GM12878 (cell line): ENCODE measurements around the gene KRTAP17-1. TPM values are rescaled to one million over a fixed set of nuclear protein-coding genes. Genes with fewer than 3 reads are reported as not detected.

Experiments used
- ATAC-seq: fragments of 200-7000 bp; cut with Tn5 transposase; 3 replicates; pipeline ENCODE4 v1.9.1; 2020; ENCODE audit warnings: mild to moderate bottlenecking, moderate library complexity
- BruUV-seq: library from RNA; stranded (reverse); fragments of 400-500 nt; replicated peaks from 2 replicates; lab custom pipeline; 2021; lab: Mats Ljungman, UMichigan
- CTCF ChIA-PET: fragments of 300-600 bp; sonication (Branson Sonifier 250); formaldehyde crosslinking; extraction: SDS; loops from one replicate; lab custom pipeline; 2021; ENCODE audit warnings: inconsistent platforms; lab: Yijun Ruan, JAX
- POLR2A ChIA-PET: fragments of 350-600 bp; formaldehyde crosslinking; extraction: SDS; loops from one replicate; lab custom pipeline; 2021; ENCODE audit warnings: inconsistent platforms; lab: Charles Lee
- RAD21 ChIA-PET: fragments of 300-600 bp; sonication (Branson Sonifier 250); formaldehyde crosslinking; loops from one replicate; lab custom pipeline; 2023; ENCODE audit warnings: antibody characterized with exemption; ENCODE audit not compliant: unreplicated experiment; lab: Charles Lee
- SMC1A ChIA-PET: fragments of 300-600 bp; sonication (Branson Sonifier 250); formaldehyde crosslinking; loops from one replicate; lab custom pipeline; 2023; ENCODE audit not compliant: unreplicated experiment, uncharacterized antibody; lab: Charles Lee
- DNase-seq: peaks from one replicate; pipeline ENCODE4 v3.0.0-alpha.2; 2011; ENCODE audit warnings: low read depth, low spot score
- FAIRE-seq: peaks from 3 replicates; lab custom pipeline; 2011; peaks lifted over from hg19 to GRCh38; lab: Jason Lieb, UNC
- H2AFZ ChIP-seq: 2 replicates; pipeline ENCODE4 v1.6.0; 2011; ENCODE audit warnings: low read depth, low read length, control low read depth; ENCODE audit not compliant: control insufficient read depth
- H3K27ac ChIP-seq: 2 replicates; pipeline ENCODE4 v1.5.1; 2011; ENCODE audit warnings: control low read depth; ENCODE audit not compliant: control insufficient read depth, insufficient read depth
- H3K27me3 ChIP-seq, 2 experiments: replicated peaks in 1 of 2; 2 replicates each; pipeline versions ENCODE4 v1.6.0 to v1.6.1; 2011; ENCODE audit warnings: low read length in 1 of 2; ENCODE audit not compliant: control insufficient read depth in 2 of 2, insufficient read depth in 2 of 2
- H3K36me3 ChIP-seq, 2 experiments: 2 replicates each; pipeline ENCODE4 v1.5.1; 2011; ENCODE audit warnings: low read length in 1 of 2; ENCODE audit not compliant: control insufficient read depth in 2 of 2, insufficient read depth in 2 of 2
- H3K4me1 ChIP-seq: 2 replicates; pipeline ENCODE4 v1.6.1; 2011; ENCODE audit warnings: mild to moderate bottlenecking, low read length, moderate library complexity, mixed read lengths; ENCODE audit not compliant: control insufficient read depth, insufficient read depth
- H3K4me2 ChIP-seq: 2 replicates; pipeline ENCODE4 v1.6.0; 2011; ENCODE audit warnings: control low read depth; ENCODE audit not compliant: control insufficient read depth, insufficient read depth
- H3K4me3 ChIP-seq: fragments of 200-600 bp; sonication (generic); 2 replicates; pipeline ENCODE4 v1.5.1; 2016
- H3K79me2 ChIP-seq: 2 replicates; pipeline ENCODE4 v1.6.0; 2011; ENCODE audit warnings: low read length; ENCODE audit not compliant: control insufficient read depth, insufficient read depth
- H3K9ac ChIP-seq: 2 replicates; pipeline ENCODE4 v1.8.0; 2011; ENCODE audit warnings: low read length, control low read depth, mixed read lengths; ENCODE audit not compliant: control insufficient read depth, insufficient read depth
- H3K9me3 ChIP-seq: replicated peaks from 3 replicates; pipeline ENCODE4 v1.5.1; 2011; ENCODE audit warnings: mild to moderate bottlenecking, low read length; ENCODE audit not compliant: control insufficient read depth, insufficient read depth
- H4K20me1 ChIP-seq: 2 replicates; pipeline ENCODE4 v1.6.0; 2011; ENCODE audit not compliant: control insufficient read depth, insufficient read depth
- E2F4 ChIP-seq: IDR thresholded peaks from 2 replicates; pipeline ENCODE4 v1.6.1; 2012; ENCODE audit warnings: low read depth, low read length, improper control_type of control experiment
- LARP7 ChIP-seq: fragments of 450-650 bp; IDR thresholded peaks from 2 replicates; pipeline ENCODE4 v1.6.1; 2017; ENCODE audit warnings: mild to moderate bottlenecking
- NFYB ChIP-seq: IDR thresholded peaks from 2 replicates; pipeline ENCODE4 v1.6.1; 2011; ENCODE audit warnings: low read depth, mild to moderate bottlenecking, low read length, improper control_type of control experiment, moderate library complexity; ENCODE audit not compliant: insufficient read depth
- PAX8 ChIP-seq: fragments of 450-650 bp; IDR thresholded peaks from 2 replicates; pipeline ENCODE4 v1.6.1; 2017; ENCODE audit warnings: mild to moderate bottlenecking, moderate library complexity
- POLR2AphosphoS2 ChIP-seq: IDR thresholded peaks from 2 replicates; pipeline ENCODE4 v1.6.1; 2011; ENCODE audit warnings: low read depth, mild to moderate bottlenecking, low read length, improper control_type of control experiment, moderate library complexity
- RELA ChIP-seq: fragments of 450-650 bp; IDR thresholded peaks from 2 replicates; pipeline ENCODE4 v1.8.0; 2014; ENCODE audit warnings: borderline replicate concordance; ENCODE audit not compliant: partially characterized antibody
- SMAD1 ChIP-seq: fragments of 450-650 bp; IDR thresholded peaks from 2 replicates; pipeline ENCODE4 v1.6.1; 2018; ENCODE audit warnings: mild to moderate bottlenecking, low read depth; ENCODE audit not compliant: partially characterized antibody
- SREBF1 ChIP-seq: IDR thresholded peaks from 2 replicates; pipeline ENCODE4 v1.6.1; 2012; ENCODE audit warnings: mild to moderate bottlenecking, low read length
- STAT3 ChIP-seq: IDR thresholded peaks from 2 replicates; pipeline ENCODE4 v1.6.1; 2011; ENCODE audit warnings: low read depth, low read length, improper control_type of control experiment
- SUZ12 ChIP-seq: fragments of 200-600 bp; sonication (generic); IDR thresholded peaks from one replicate; pipeline ENCODE4 v1.6.1; 2018; ENCODE audit warnings: antibody characterized with exemption, mild to moderate bottlenecking; ENCODE audit not compliant: unreplicated experiment
- WGBS: methylation state at CpG from one replicate; pipeline ENCODE4 v1.1.6; 2016; ENCODE audit warnings: low lambda C conversion rate; ENCODE audit not compliant: insufficient replicate concordance, insufficient coverage; ENCODE audit errors: missing lambda C conversion rate; 5-methylcytosine and 5-hydroxymethylcytosine counted together
- in situ Hi-C: fragments of 300-500 bp; cut with MboI; formaldehyde crosslinking; loops from 9 replicates; pipeline ENCODE4 v1.14.3; 2018; ENCODE audit warnings: mixed read lengths
- intact Hi-C: fragments of 100-400 bp; cut with micrococcal nuclease; formaldehyde crosslinking; loops from one replicate; pipeline ENCODE4 v1.14.2; 2022; ENCODE audit not compliant: unreplicated experiment
- polyA plus RNA-seq, 11 experiments: library from polyadenylated mRNA; depleted of rRNA in 4 of 11; unstranded in 6 of 11; stranded (reverse) in 5 of 11; fragments of >200 nt; fragmentation: Nextera tagmentation in 4 of 11; fragmentation: Illumina TruSeq in 1 of 11; extraction: Ambion mirVana in 4 of 11; extraction: Trizol in 1 of 11; gene quantifications; 1 replicate in 1 of 11; 2 replicates in 10 of 11; pipeline versions ENCODE4 v1.2.1 to v1.2.3, GENCODE V29; 2011 to 2016; ENCODE audit warnings: inconsistent platforms in 2 of 11, missing spikeins in 2 of 11, low read depth in 1 of 11
- total RNA-seq, 4 experiments: library from RNA; depleted of rRNA in 3 of 4; stranded (reverse); fragments of >200 nt in 3 of 4; fragmentation: Illumina TruSeq in 1 of 4; extraction: Trizol in 1 of 4; gene quantifications; 2 replicates each; pipeline versions ENCODE4 v1.2.1 to v1.2.3, GENCODE V29; 2013 to 2021
- TF ChIP-seq, protein P1 (sequence below): IDR thresholded peaks from 2 replicates; pipeline ENCODE4 v1.6.1; 2011; ENCODE audit warnings: low read depth, low read length, improper control_type of control experiment, borderline replicate concordance
- TF ChIP-seq, protein P2 (sequence below): fragments of 450-650 bp; IDR thresholded peaks from 2 replicates; pipeline ENCODE4 v1.6.1; 2014; ENCODE audit warnings: mild to moderate bottlenecking
- TF ChIP-seq, protein P3 (sequence below): IDR thresholded peaks from 2 replicates; pipeline ENCODE4 v1.6.1; 2011; ENCODE audit warnings: borderline replicate concordance, low read depth, mild to moderate bottlenecking, moderate library complexity, low read length; ENCODE audit not compliant: insufficient read depth, poor library complexity, severe bottlenecking

The KRTAP17-1 gene
- total and polyA plus RNA-seq, 10 of the 15 experiments (the other 5 are each of a cell fraction or from before 2014, with no cell fraction given), result 0.16 to 5.7 (median 0.17) TPM; not detected in 7

- TF ChIP-seq E2F4 (no peak), SUZ12 (no peak), POLR2AphosphoS2 (no peak), LARP7 (no peak), SMAD1 (no peak), NFYB (no peak), RELA (no peak)
- TF ChIP-seq, protein P1, sequence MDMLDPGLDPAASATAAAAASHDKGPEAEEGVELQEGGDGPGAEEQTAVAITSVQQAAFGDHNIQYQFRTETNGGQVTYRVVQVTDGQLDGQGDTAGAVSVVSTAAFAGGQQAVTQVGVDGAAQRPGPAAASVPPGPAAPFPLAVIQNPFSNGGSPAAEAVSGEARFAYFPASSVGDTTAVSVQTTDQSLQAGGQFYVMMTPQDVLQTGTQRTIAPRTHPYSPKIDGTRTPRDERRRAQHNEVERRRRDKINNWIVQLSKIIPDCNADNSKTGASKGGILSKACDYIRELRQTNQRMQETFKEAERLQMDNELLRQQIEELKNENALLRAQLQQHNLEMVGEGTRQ, result no peak
- TF ChIP-seq, protein P2, sequence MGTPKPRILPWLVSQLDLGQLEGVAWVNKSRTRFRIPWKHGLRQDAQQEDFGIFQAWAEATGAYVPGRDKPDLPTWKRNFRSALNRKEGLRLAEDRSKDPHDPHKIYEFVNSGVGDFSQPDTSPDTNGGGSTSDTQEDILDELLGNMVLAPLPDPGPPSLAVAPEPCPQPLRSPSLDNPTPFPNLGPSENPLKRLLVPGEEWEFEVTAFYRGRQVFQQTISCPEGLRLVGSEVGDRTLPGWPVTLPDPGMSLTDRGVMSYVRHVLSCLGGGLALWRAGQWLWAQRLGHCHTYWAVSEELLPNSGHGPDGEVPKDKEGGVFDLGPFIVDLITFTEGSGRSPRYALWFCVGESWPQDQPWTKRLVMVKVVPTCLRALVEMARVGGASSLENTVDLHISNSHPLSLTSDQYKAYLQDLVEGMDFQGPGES, result no peak
- TF ChIP-seq, all 136 proteins: peak for 0
Measured at GRCh38 chr17:41296846-41297245, 18.7 kb downstream of the KRTAP17-1 start (continued).

GRCh38 chr17:41294016-41294415 is 21.5 kb downstream of the KRTAP17-1 start:
- ATAC-seq (no peak), DNase-seq (no peak), FAIRE-seq (no peak)
- BruUV-seq, result no TSS peak
- no peaks in the 10 kb centered on the region for H3K4me1 ChIP-seq
- WGBS, result 0% methylated on average over 1 of the region's 1 CpG
- RAD21 ChIA-PET, result no interaction called here
- in situ Hi-C loops (no loop called here), intact Hi-C loops (no loop called here)
- no peaks in the 10 kb centered on the region for H3K36me3 ChIP-seq
- no peaks in the 10 kb centered on the region; a peak in 1 of 4 replicates for H3K27me3 ChIP-seq
- no peak overlapping the region for H3K4me3 ChIP-seq
- TF ChIP-seq SREBF1 (no peak), STAT3 (no peak), PAX8 (no peak)
- TF ChIP-seq, protein P3, sequence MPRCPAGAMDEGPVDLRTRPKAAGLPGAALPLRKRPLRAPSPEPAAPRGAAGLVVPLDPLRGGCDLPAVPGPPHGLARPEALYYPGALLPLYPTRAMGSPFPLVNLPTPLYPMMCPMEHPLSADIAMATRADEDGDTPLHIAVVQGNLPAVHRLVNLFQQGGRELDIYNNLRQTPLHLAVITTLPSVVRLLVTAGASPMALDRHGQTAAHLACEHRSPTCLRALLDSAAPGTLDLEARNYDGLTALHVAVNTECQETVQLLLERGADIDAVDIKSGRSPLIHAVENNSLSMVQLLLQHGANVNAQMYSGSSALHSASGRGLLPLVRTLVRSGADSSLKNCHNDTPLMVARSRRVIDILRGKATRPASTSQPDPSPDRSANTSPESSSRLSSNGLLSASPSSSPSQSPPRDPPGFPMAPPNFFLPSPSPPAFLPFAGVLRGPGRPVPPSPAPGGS, result no peak
- H3K27ac ChIP-seq, result no peak overlapping the region
- H3K9me3 ChIP-seq, result no peaks in the 10 kb centered on the region
- no peaks in the 10 kb centered on the region for H3K79me2 ChIP-seq
- no peak overlapping the region for H3K4me2 ChIP-seq
- POLR2A ChIA-PET, result no interaction called here
- H4K20me1 ChIP-seq, result no peaks in the 10 kb centered on the region
- SMC1A ChIA-PET, result no interaction called here
- H3K9ac ChIP-seq, result no peak overlapping the region
- CTCF ChIA-PET, result interaction anchor here (0.5 to 0.6 kb wide), 2 partner anchors 345 to 388 kb away, joined by 3 read pairs; no protein-coding TSS in a partner anchor
- no peak overlapping the region for H2AFZ ChIP-seq
